Measurements from ENCODE around the gene PTPN4. TPM values are rescaled to one million over a fixed set of nuclear protein-coding genes. Genes with fewer than 3 reads are reported as not detected.

PTPN4 gene
- total RNA-seq, 2 donors from 2014 or later: 23.7 to 65.3 TPM

DNA sequence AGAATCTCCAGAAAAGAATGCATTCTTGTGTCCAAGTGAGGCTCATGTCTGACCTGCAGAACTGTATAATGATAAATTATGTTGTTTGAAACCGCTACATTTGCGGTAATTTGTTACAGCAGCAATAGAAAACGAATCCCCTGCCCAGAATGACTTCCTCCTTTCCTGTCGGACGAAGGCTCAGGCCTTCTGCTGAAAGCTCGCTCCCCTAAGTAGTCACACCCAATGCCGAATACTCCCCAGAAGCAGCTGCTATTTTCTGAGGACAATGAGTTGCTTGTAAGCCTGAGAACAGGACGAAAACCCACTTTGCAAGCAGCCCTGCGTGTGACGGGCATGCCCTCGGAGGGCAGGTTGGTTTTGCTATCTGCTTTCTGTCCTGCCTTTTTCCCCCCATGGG lies 27.7 kb upstream of the PTPN4 start:
- no peaks in the 10 kb centered on the region for H3K36me3 ChIP-seq
- TF ChIP-seq CTCF (IDR thresholded peaks at IDR 0.05): no peak
- TF ChIP-seq POLR2A (IDR thresholded peaks at IDR 0.05): no peak
- no peak for TF ChIP-seq POLR2AphosphoS5 (IDR thresholded peaks at IDR 0.05)
- no peak overlapping the region for H3K4me3 ChIP-seq
- no peaks in the 10 kb centered on the region for H3K4me1 ChIP-seq (replicated peaks)
- no peaks in the 10 kb centered on the region for H3K9me3 ChIP-seq
- no peak for DNase-seq (ENCODE audit: low spot score)
- no peak overlapping the region for H3K27ac ChIP-seq
- WGBS: 80% methylated on average over 11 of the region's 11 CpGs
- H3K27me3 ChIP-seq (replicated peaks; ENCODE audit: insufficient read depth): no peaks in the 10 kb centered on the region
- intact Hi-C loops (cut with DNase I): no loop called here

- Histone ChIP-seq H3K27me3 (replicated peaks; ENCODE audit: insufficient read depth) (no peaks in the 10 kb centered on the region), H3K9me3 (no peaks in the 10 kb centered on the region), H3K4me1 (replicated peaks) (no peaks in the 10 kb centered on the region), H3K4me3 (no peak overlapping the region), H3K27ac (no peak overlapping the region), H3K36me3 (no peaks in the 10 kb centered on the region)
- WGBS: 91% methylated on average over 6 of the region's 6 CpGs
- TF ChIP-seq POLR2A (IDR thresholded peaks at IDR 0.05) (no peak), POLR2AphosphoS5 (IDR thresholded peaks at IDR 0.05) (no peak), CTCF (IDR thresholded peaks at IDR 0.05) (no peak)
- no peak for DNase-seq (ENCODE audit: low spot score)
- intact Hi-C loops (cut with DNase I): no loop called here
Measured at GRCh38 chr2:119732601-119733164, 27.0 kb upstream of the PTPN4 start.

DNA sequence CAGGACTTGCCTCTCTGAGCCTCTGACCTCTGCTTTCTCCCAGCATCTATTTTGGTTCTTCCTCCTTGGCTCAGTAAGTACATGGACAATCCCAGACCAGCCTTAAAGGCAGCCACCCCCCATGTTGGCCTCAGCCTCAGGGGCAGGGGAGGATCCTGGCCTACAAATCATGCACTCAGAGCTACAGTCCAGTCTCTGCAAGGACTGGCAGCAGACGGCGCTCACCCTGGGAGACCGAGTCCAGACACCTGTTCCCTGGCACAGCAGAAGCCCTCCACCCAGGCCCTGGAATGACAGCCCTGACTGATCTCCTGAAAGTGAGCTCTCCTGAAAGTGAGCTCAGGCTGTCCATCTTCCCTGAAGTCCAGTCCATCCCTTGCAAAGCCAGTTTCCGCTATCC lies 25.7 kb upstream of the PTPN4 start:
- Histone ChIP-seq H3K4me1 (replicated peaks) (no peaks in the 10 kb centered on the region), H3K27ac (no peak overlapping the region), H3K27me3 (replicated peaks; ENCODE audit: insufficient read depth) (no peaks in the 10 kb centered on the region), H3K4me3 (no peak overlapping the region), H3K9me3 (no peaks in the 10 kb centered on the region), H3K36me3 (no peaks in the 10 kb centered on the region)
- WGBS: 97% methylated on average over 4 of the region's 4 CpGs
- DNase-seq (ENCODE audit: low spot score): no peak
- intact Hi-C loops (cut with DNase I): no loop called here
- TF ChIP-seq POLR2AphosphoS5 (IDR thresholded peaks at IDR 0.05): no peak
- TF ChIP-seq CTCF (IDR thresholded peaks at IDR 0.05): no peak
- no peak for TF ChIP-seq POLR2A (IDR thresholded peaks at IDR 0.05)

GRCh38 chr2:119735565-119735964 lies 24.2 kb upstream of the PTPN4 start:
- Histone ChIP-seq H3K27me3 (replicated peaks; ENCODE audit: insufficient read depth) (no peaks in the 10 kb centered on the region), H3K27ac (no peak overlapping the region), H3K36me3 (no peaks in the 10 kb centered on the region), H3K4me3 (no peak overlapping the region), H3K9me3 (no peaks in the 10 kb centered on the region), H3K4me1 (replicated peaks) (no peaks in the 10 kb centered on the region)
- no peak for DNase-seq (ENCODE audit: low spot score)
- TF ChIP-seq CTCF (IDR thresholded peaks at IDR 0.05): no peak
- TF ChIP-seq POLR2A (IDR thresholded peaks at IDR 0.05): no peak
- TF ChIP-seq POLR2AphosphoS5 (IDR thresholded peaks at IDR 0.05): no peak
- 82% methylated on average over 8 of the region's 8 CpGs for WGBS
- intact Hi-C loops (cut with DNase I): no loop called here

DNA sequence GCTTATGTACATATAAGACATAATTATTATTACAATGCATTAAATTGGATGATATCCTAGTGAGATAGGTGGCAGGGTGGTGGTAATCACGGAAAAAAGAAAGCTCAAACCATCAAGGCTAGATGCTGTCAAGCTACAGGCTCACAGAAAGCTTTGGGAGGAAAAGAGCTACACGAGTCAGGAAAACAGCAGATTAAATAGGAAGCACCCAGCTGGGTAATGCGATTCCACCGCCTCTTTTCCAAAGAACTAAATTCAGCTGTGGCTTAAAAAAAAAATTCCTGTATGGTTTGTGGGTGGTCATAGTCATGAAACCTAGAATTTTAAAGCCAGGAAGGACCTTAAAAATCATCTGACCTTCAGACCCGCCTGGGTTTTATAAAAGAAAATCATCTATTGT lies 23.7 kb upstream of the PTPN4 start:
- Histone ChIP-seq H3K36me3 (no peaks in the 10 kb centered on the region), H3K4me1 (replicated peaks) (no peaks in the 10 kb centered on the region), H3K4me3 (no peak overlapping the region), H3K9me3 (no peaks in the 10 kb centered on the region), H3K27ac (no peak overlapping the region), H3K27me3 (replicated peaks; ENCODE audit: insufficient read depth) (no peaks in the 10 kb centered on the region)
- TF ChIP-seq POLR2A (IDR thresholded peaks at IDR 0.05): no peak
- TF ChIP-seq CTCF (IDR thresholded peaks at IDR 0.05): no peak
- TF ChIP-seq POLR2AphosphoS5 (IDR thresholded peaks at IDR 0.05): no peak
- WGBS: 54% methylated on average over 5 of the region's 5 CpGs
- intact Hi-C loops (cut with DNase I): no loop called here
- DNase-seq (ENCODE audit: low spot score): no peak
